Hematopoietic multipotent progenitor cell treated with erythropoietin and hydrocortisone succinate and interleukin-3 and kit ligand, for 4 days (in vitro differentiated cells): ENCODE results near the gene NPPB.
"Not testable (repeated sequence)": the region's sequence is repeated elsewhere in the genome, so short reads cannot be mapped to it uniquely, and the experiment has no call there.

ENCODE experiments used
- DNase-seq: peaks from one replicate; pipeline ENCODE4 v3.0.0-alpha.2; 2015

Gene NPPB

GRCh38 chr1:11858613-11858967, at the start of gene NPPB:
NPPB (minus strand) TSS chr1:11858945; CDS start chr1:11858833, 112 bp downstream.
- no peak for DNase-seq

- peak; percentile 98 for DNase-seq
Observed at GRCh38 chr1:11908095-11908675, 49.4 kb upstream of the NPPB start.

- DNase-seq, result peak; percentile 98
Observed at GRCh38 chr1:11907275-11908094, 48.7 kb upstream of the NPPB start.

- DNase-seq, result no peak
Observed at GRCh38 chr1:11906870-11907269, 48.1 kb upstream of the NPPB start.

GRCh38 chr1:11904978-11905377, 46.2 kb upstream of the NPPB start:
- no peak for DNase-seq

- not testable (repeated sequence) for DNase-seq
Observed at GRCh38 chr1:11904156-11904555, 45.4 kb upstream of the NPPB start.

GRCh38 chr1:11903210-11903609, 44.5 kb upstream of the NPPB start:
- no peak for DNase-seq

GRCh38 chr1:11901446-11901845, 42.7 kb upstream of the NPPB start:
- DNase-seq, result not testable (repeated sequence)

GRCh38 chr1:11898831-11899467, 40.2 kb upstream of the NPPB start:
- peak; percentile 51 for DNase-seq

GRCh38 chr1:11898086-11898785, 39.5 kb upstream of the NPPB start:
- no peak for DNase-seq

GRCh38 chr1:11894501-11894900, 35.8 kb upstream of the NPPB start:
- DNase-seq, result not testable (repeated sequence)

GRCh38 chr1:11893907-11894251, 35.1 kb upstream of the NPPB start:
- peak; percentile 77 for DNase-seq

GRCh38 chr1:11891433-11892186, 32.9 kb upstream of the NPPB start:
- no peak for DNase-seq

GRCh38 chr1:11888877-11889208, 30.1 kb upstream of the NPPB start:
- no peak for DNase-seq

- no peak for DNase-seq
Observed at GRCh38 chr1:11888206-11888876, 29.6 kb upstream of the NPPB start.

- DNase-seq, result no peak
Observed at GRCh38 chr1:11887666-11888007, 28.9 kb upstream of the NPPB start.

GRCh38 chr1:11886986-11887665, 28.4 kb upstream of the NPPB start:
- no peak for DNase-seq

GRCh38 chr1:11885916-11886315, 27.2 kb upstream of the NPPB start:
- no peak for DNase-seq

- peak; percentile 95 for DNase-seq
Observed at GRCh38 chr1:11882814-11883538, 24.2 kb upstream of the NPPB start.

- peak; percentile 15 for DNase-seq
Observed at GRCh38 chr1:11881749-11882441, 23.1 kb upstream of the NPPB start.
